GM18907 (cell line): ENCODE measurements around the gene STRN3.
"Not testable (repeated sequence)": the region's sequence is repeated elsewhere in the genome, so short reads cannot be mapped to it uniquely, and the experiment has no call there.

Experiments
- ATAC-seq: cut with Tn5 transposase; IDR thresholded peaks from one replicate; pipeline ENCODE4 v1.9.1; 2021; ENCODE audit warnings: mild to moderate bottlenecking, moderate library complexity; ENCODE audit not compliant: unreplicated experiment

STRN3 gene

GRCh38 chr14:31037709-31038221, 11.6 kb upstream of the STRN3 start:
- ATAC-seq, result no peak

- ATAC-seq, result no peak
These were observed 10.4 kb upstream of the STRN3 start for GRCh38 chr14:31036552-31036951.

GRCh38 chr14:31030469-31030868, 4.3 kb upstream of the STRN3 start:
- ATAC-seq, result no peak

GRCh38 chr14:31029016-31029970, 3.1 kb upstream of the STRN3 start:
- no peak for ATAC-seq

GRCh38 chr14:31027847-31028246, 1.7 kb upstream of the STRN3 start:
- ATAC-seq, result no peak

- ATAC-seq, result peak; percentile 94
These were observed 464 bp upstream of the STRN3 start for GRCh38 chr14:31026450-31027235.

- ATAC-seq, result peak; percentile 23
These were observed 657 bp downstream of the STRN3 start, which contains the start of gene AP4S1 for GRCh38 chr14:31025367-31026076. AP4S1 (plus strand) TSS chr14:31025649; CDS start chr14:31066197, 40,548 bp downstream.

- no peak for ATAC-seq
These were observed 1.4 kb downstream of the STRN3 start for GRCh38 chr14:31024577-31025366.

GRCh38 chr14:31024010-31024480, 2.1 kb downstream of the STRN3 start:
- no peak for ATAC-seq

GRCh38 chr14:31022386-31022785, 3.8 kb downstream of the STRN3 start:
- ATAC-seq, result no peak

- ATAC-seq, result no peak
These were observed 4.6 kb downstream of the STRN3 start for GRCh38 chr14:31021576-31021949.

GRCh38 chr14:31020834-31021575, 5.2 kb downstream of the STRN3 start:
- ATAC-seq, result no peak

- ATAC-seq, result no peak
These were observed 8.0 kb downstream of the STRN3 start for GRCh38 chr14:31018057-31018645.

GRCh38 chr14:31013841-31014240, 12.3 kb downstream of the STRN3 start:
- no peak for ATAC-seq

GRCh38 chr14:31010935-31011334, 15.2 kb downstream of the STRN3 start:
- ATAC-seq, result no peak

GRCh38 chr14:31009836-31010574, 16.2 kb downstream of the STRN3 start:
- no peak for ATAC-seq

GRCh38 chr14:31006703-31007102, 19.5 kb downstream of the STRN3 start:
- no peak for ATAC-seq

- not testable (repeated sequence) for ATAC-seq
These were observed 22.2 kb downstream of the STRN3 start for GRCh38 chr14:31004007-31004406.
